GM19397 (cell line): ENCODE measurements around the gene PMEL.
"Not testable (repeated sequence)": the region's sequence is repeated elsewhere in the genome, so short reads cannot be mapped to it uniquely, and the experiment has no call there.

Source experiments
- ATAC-seq: cut with Tn5 transposase; IDR thresholded peaks from one replicate; pipeline ENCODE4 v1.9.1; 2021; ENCODE audit warnings: mild to moderate bottlenecking, moderate library complexity; ENCODE audit not compliant: unreplicated experiment

Gene PMEL

DNA sequence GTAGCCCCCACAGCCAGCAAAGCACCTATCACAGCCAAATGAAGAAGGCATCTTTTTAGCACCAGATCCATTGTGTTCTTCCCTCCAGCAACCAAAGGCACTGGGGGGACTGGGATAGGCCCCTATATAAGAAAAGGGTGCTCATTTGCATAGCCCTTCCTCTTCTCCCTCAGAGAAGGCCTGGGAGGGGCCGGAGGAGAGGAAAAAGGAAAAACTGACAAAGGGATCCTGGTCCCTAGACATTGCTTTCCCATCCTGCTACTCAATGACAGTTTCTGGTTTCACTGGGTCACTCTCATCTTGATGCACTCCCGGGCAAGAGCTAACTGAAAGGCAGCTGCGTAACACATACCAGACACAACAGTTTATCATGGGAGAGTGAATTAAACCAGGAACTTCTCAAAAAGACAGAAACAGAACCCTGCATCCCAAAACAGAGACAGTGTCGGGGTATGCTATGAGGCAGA, at the start of gene PMEL:
PMEL (minus strand) TSS at position 102 of the 467 bp plus-strand sequence; CDS start at position 71, 31 bp downstream.
- ATAC-seq, result no peak

- no peak for ATAC-seq
Measured at GRCh38 chr12:56014205-56014604, 48.4 kb upstream of the PMEL start.

DNA sequence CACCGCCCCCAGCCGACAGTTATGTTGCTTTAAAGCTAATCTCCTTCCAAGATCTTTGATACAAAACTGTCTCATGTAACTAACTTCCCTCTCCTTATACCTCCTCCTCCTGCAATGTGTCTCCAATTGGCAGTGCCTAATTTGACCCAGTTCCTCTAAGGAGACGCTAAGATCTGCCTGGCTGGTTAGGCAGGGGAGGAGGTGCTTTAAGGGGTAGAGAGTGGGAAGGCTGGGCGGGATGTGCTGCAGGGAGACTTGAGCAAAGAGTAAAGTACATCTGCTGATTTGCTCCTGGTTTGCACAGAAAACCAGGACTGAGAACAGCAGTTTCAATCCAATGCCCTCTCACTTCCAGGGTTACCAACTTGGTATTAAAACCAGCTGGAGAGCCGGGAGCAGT, 47.6 kb upstream of the PMEL start:
- ATAC-seq, result no peak

GRCh38 chr12:56011509-56012090, 45.8 kb upstream of the PMEL start:
- no peak for ATAC-seq

- no peak for ATAC-seq
Measured at GRCh38 chr12:56010111-56010570, 44.3 kb upstream of the PMEL start.

DNA sequence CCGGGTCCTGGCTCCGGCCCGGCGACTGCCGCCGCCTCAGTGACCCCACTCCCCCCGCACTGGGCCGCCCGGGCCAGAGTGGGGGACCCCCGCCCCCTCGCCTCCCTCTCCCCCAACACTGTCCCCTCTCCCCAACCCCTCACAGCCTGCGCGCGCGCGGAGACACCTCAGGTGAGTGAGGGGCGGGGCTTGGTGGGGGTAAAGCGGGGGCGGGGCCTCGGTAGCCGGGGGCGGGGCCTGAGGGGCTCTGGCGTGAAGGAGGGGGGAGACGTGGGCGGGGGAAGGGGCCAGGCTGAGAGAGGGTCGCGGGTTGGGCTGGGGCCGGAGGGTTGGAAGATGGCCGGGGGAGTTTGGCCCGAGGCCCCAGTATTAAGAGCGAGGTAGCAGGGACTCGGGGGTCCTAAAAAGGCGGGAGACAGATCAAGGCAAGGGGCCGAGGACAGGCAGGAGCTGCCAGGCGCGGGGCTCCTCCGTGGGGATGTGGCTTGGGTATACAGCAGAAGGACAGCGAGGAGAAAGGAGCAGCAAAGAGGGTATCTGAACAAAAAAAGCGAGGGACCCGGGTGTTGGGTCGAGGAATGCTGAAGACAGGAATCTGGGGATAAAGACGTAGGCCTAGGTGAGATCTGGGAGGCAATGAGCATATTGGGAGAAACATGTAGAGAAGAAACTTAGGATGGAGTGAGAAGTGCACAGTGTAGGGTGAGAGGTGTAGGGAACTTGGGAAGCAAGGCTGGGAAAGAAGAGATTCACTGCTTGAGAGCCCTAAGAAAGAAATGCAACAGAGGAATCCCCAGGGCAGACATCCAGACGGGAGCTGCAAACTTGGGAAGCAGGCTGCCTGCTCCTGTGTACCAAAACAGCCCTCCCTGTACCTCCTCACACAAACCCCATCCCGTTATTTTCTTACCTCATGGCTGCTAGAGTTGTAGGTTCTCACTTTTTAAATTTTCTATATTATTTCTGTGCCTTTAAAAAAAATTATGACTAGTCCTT, 42.0 kb upstream of the PMEL start:
- peak; percentile 45 for ATAC-seq

- ATAC-seq, result no peak
Measured at GRCh38 chr12:56004211-56004610, 38.4 kb upstream of the PMEL start.

DNA sequence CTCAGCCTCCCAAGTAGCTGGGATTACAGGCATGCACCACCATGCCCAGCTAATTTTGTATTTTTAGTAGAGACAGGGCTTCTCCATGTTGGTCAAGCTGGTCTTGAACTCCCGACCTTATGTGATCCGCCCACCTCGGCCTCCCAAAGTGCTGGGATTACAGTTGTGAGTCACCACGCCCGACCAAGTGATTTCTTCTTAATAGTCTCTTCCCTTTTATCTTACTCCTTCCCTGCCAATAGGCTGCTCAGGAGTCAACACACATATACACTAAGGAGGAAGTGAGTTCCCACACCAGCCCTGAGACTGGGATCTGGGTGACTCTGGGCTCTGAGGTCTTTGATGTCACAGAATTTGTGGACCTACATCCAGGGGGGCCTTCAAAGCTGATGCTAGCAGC, 37.5 kb upstream of the PMEL start:
- not testable (repeated sequence) for ATAC-seq

DNA sequence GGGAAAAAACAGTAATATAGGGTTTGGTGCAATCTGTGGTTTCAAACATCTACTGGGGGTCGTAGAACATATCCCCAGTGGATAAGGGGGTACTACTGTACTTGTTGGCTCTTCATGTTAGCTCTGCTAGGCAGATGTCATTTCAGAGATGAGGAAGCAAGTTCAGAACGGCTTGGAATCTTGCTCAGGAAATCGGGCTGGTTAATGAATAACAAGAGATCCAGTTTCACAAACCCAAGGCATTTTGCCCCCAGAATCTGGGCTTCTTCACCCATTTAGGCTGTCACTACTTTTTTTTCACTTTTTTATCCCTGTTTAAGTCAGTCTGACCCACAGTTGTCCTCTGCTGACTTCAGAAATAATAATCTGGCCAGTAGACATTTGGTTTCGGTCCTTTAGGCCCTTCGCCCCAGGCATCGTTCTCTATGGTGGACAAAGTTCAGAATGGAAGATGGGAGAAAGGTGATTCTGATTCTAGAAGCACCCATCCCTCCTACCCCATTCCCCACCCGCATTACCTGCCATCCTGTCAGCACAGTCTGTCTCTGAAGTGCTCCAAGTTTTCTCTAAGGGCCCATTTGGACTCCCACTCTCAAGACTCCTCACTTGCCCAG, 35.8 kb upstream of the PMEL start:
- ATAC-seq, result no peak

DNA sequence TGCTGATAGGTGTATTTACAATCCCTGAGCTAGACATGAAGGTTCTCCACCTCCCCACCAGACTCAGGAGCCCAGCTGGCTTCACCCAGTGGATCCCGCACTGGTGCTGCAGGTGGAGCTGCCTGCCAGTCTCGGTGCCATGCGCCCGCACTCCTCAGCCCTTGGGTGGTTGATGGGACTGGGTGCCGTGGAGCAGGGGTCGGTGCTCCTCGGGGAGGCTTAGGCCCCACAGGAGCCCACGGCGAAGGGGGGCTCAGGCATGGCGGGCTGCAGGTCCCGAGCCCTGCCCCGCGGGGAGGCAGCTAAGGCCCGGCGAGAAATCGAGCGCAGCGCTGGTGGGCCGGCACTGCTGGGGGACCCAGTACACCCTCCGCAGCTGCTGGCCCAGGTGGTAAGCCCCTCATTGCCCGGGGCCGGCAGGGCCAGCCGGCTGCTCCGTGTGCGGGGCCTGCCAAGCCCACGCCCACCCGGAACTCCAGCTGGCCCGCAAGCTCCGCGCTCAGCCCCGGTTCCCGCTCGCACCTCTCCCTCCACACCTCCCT, 34.2 kb upstream of the PMEL start:
- not testable (repeated sequence) for ATAC-seq

DNA sequence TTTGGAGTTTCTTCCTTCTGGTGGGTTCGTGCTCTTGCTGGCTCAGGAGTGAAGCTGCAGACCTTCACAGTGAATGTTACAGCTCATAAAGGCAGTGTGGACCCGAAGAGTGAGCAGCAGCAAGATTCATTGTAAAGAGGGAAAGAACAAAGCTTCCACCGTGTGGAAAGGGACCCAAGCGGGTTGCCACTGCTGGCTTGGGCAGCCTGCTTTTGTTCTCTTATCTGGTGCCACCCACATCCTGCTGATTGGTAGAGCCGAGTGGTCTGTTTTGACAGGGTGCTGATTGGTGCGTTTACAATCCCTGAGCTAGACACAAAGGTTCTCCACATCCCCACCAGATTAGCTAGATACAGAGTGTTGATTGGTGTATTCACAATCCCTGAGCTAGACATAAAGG, 33.7 kb upstream of the PMEL start:
- not testable (repeated sequence) for ATAC-seq

DNA sequence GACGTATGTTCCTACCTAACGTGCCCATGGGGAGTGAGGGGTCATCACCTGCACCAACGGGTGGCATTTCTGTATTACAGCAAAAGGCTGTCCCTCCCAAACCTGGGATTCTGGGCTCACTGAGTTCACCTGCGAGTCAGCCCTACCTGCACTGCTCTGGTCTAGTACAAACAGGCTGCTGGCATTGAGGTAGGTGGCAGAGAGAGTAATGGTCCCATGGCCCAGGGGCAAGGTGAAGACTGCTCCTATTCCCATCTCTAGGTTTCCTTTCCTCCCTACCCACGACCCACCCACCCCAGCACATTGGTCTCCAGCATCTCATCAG, 31.7 kb upstream of the PMEL start:
- peak; percentile 4 for ATAC-seq

GRCh38 chr12:55996715-55997534, 31.1 kb upstream of the PMEL start, which contains the start of gene SUOX:
SUOX (plus strand) TSS chr12:55997276; CDS start chr12:56002222, 4,946 bp downstream.
- peak; percentile 98 for ATAC-seq

- no peak for ATAC-seq
Measured at GRCh38 chr12:55996201-55996714, 30.4 kb upstream of the PMEL start.

DNA sequence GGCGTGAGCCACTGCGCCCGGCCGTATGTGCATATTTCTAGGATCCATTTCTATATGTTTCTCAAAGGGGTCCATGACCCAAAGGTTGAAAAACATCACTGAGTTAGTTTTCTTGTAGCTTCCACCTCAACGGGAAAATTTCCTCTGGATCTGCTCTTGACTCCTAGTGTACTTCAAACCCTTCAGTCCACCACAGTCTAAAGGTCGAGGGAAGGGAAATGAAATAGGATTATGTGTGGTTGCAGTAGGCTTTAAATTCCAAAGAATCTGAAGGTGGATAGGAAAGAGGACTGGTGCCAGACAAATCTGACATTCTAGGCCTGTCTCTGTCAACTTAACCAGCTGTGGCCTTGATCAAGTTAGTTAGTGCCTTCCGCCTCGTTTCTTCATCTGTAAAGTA, 29.5 kb upstream of the PMEL start:
- no peak for ATAC-seq

DNA sequence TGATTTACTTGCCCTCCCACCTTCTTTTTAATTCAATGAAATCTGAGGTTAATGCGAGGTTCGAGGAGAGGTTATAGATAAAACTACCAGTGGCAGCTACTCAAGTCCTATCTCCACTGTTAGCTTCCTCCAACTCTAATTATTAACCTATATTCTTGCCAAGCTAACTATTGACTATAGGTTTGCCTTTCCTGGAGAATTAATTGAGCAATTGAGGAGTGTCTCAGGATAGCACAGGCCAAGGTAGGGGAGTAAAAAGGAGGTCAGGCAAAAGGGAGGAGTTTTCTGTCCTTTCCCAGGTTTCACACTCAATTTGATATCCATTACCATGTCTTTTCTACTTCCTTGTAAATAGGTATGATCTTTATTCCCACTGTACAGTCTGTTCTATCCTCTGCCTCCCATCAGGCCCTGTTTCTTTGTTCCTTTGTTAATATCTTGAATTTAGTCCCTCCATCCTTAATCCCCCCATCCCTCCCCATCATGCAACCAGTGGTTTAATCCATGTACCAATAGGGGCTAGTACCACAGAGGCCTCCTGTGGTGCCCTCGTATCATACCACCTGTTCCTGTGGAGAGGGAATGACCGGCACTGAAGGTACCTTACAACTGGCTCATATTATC, 27.5 kb upstream of the PMEL start:
- ATAC-seq, result no peak

DNA sequence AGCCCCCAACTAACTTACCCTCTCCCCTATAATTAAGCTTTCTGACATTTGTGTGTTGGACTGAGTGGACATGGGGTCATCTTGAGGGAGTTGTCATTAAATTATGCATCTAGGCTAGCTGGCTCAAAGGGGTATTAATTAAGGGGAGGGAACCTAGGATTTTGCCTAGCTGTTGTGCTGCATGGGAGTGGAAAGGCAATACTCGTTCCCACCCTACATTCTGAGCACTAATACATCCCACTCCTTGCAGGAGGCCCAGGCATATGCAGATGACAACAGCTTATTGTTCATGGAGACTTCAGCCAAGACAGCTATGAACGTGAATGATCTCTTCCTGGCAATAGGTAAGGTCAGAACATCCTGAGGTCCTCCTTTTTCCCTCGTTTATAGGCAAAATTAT, 25.3 kb upstream of the PMEL start:
- no peak for ATAC-seq

- ATAC-seq, result not testable (repeated sequence)
Measured at GRCh38 chr12:55985976-55986375, 20.1 kb upstream of the PMEL start.

- ATAC-seq, result no peak
Measured at GRCh38 chr12:55985341-55985740, 19.5 kb upstream of the PMEL start.

GRCh38 chr12:55984861-55985260, 19.0 kb upstream of the PMEL start:
- ATAC-seq, result no peak
